Hepatocyte (in vitro differentiated cells): ENCODE results near the gene SLC22A7. TPM values are rescaled to one million over a fixed set of nuclear protein-coding genes. Genes with fewer than 3 reads are reported as not detected.

ENCODE experiments used
- DNase-seq: peaks from one replicate; pipeline ENCODE4 v3.0.0-alpha.2; 2016; ENCODE audit warnings: low spot score
- H2AFZ ChIP-seq: fragments of 200-600 bp; sonication (generic); 2 replicates; pipeline ENCODE4 v1.6.0; 2016; ENCODE audit warnings: antibody characterized with exemption, mild to moderate bottlenecking
- H3K27ac ChIP-seq: fragments of 200-600 bp; sonication (generic); 2 replicates; pipeline ENCODE4 v1.5.1; 2016; ENCODE audit warnings: mild to moderate bottlenecking
- H3K27me3 ChIP-seq: fragments of 200-600 bp; sonication (generic); 2 replicates; pipeline ENCODE4 v1.6.1; 2016
- H3K36me3 ChIP-seq: fragments of 200-600 bp; sonication (generic); replicated peaks from 2 replicates; pipeline ENCODE4 v1.5.1; 2016; ENCODE audit warnings: low read depth; ENCODE audit not compliant: insufficient read depth
- H3K4me1 ChIP-seq: fragments of 200-600 bp; sonication (generic); 2 replicates; pipeline ENCODE4 v1.5.1; 2016; ENCODE audit warnings: mild to moderate bottlenecking, moderate library complexity; ENCODE audit not compliant: insufficient read depth
- H3K4me2 ChIP-seq: fragments of 200-600 bp; sonication (generic); 2 replicates; pipeline ENCODE4 v1.6.0; 2016
- H3K4me3 ChIP-seq: fragments of 200-600 bp; sonication (generic); 2 replicates; pipeline ENCODE4 v1.5.1; 2016; ENCODE audit warnings: mild to moderate bottlenecking
- H3K79me2 ChIP-seq: fragments of 200-600 bp; sonication (generic); 2 replicates; pipeline ENCODE4 v1.6.0; 2017; ENCODE audit warnings: mild to moderate bottlenecking
- H3K9me2 ChIP-seq: fragments of 200-600 bp; sonication (generic); replicated peaks from 2 replicates; pipeline ENCODE4 v1.6.0; 2017; ENCODE audit warnings: mild to moderate bottlenecking; ENCODE audit not compliant: insufficient read depth
- H3K9me3 ChIP-seq: fragments of 200-600 bp; sonication (generic); 2 replicates; pipeline ENCODE4 v1.5.1; 2016; ENCODE audit warnings: low read depth, mild to moderate bottlenecking
- H4K20me1 ChIP-seq: fragments of 200-600 bp; sonication (generic); 2 replicates; pipeline ENCODE4 v1.6.0; 2016; ENCODE audit warnings: mild to moderate bottlenecking; ENCODE audit not compliant: insufficient read depth, poor library complexity, severe bottlenecking
- CTCF ChIP-seq: fragments of 200-600 bp; sonication (generic); IDR thresholded peaks from 2 replicates; pipeline ENCODE4 v1.5.1; 2016; ENCODE audit warnings: antibody characterized with exemption, mild to moderate bottlenecking; ENCODE audit not compliant: poor library complexity
- EZH2 ChIP-seq: fragments of 200-600 bp; sonication (generic); IDR thresholded peaks from 2 replicates; pipeline ENCODE4 v1.6.1; 2016; ENCODE audit warnings: antibody characterized with exemption, mild to moderate bottlenecking, borderline replicate concordance
- EZH2phosphoT487 ChIP-seq: fragments of 200-600 bp; sonication (generic); IDR thresholded peaks from one replicate; pipeline ENCODE4 v1.6.1; 2018; ENCODE audit warnings: antibody characterized with exemption, mild to moderate bottlenecking, low read depth, moderate library complexity; ENCODE audit not compliant: unreplicated experiment, severe bottlenecking
- WGBS: methylation state at CpG from one replicate; pipeline ENCODE4 v1.1.6; 2016; ENCODE audit warnings: low lambda C conversion rate; ENCODE audit errors: missing lambda C conversion rate; 5-methylcytosine and 5-hydroxymethylcytosine counted together
- polyA plus RNA-seq: library from polyadenylated mRNA; unstranded; fragments of >200 nt; fragmentation: Nextera tagmentation; extraction: Ambion mirVana; gene quantifications from 2 replicates; pipeline ENCODE4 v1.2.1, GENCODE V29; 2016
- total RNA-seq: library from RNA; depleted of rRNA; stranded (reverse); fragments of >200 nt; gene quantifications from 2 replicates; pipeline ENCODE4 v1.2.3, GENCODE V29; 2014

The SLC22A7 gene
- total and polyA plus RNA-seq, 2 experiments from 2014 or later: 31.5 to 40.1 TPM

GRCh38 chr6:43291708-43292107 is 6.4 kb upstream of the SLC22A7 start:
- no peaks in the 10 kb centered on the region for H3K9me2 ChIP-seq
- no peak overlapping the region for H3K27ac ChIP-seq
- DNase-seq: no peak
- H3K36me3 ChIP-seq: no peaks in the 10 kb centered on the region
- TF ChIP-seq CTCF (no peak), EZH2 (no peak), EZH2phosphoT487 (no peak)
- H3K9me3 ChIP-seq: no peaks in the 10 kb centered on the region
- H3K4me3 ChIP-seq: no peak overlapping the region
- H2AFZ ChIP-seq: no peak overlapping the region
- WGBS: 91% methylated on average over 2 of the region's 2 CpGs
- no peaks in the 10 kb centered on the region for H4K20me1 ChIP-seq
- no peaks in the 10 kb centered on the region for H3K27me3 ChIP-seq
- H3K4me2 ChIP-seq: no peak overlapping the region
- H3K79me2 ChIP-seq: no peaks in the 10 kb centered on the region
- no peaks in the 10 kb centered on the region for H3K4me1 ChIP-seq

- Histone ChIP-seq H3K27me3 (no peaks in the 10 kb centered on the region), H3K4me3 (no peak overlapping the region), H3K27ac (no peak overlapping the region), H4K20me1 (no peaks in the 10 kb centered on the region), H3K9me2 (no peaks in the 10 kb centered on the region), H3K4me1 (no peaks in the 10 kb centered on the region), H3K36me3 (no peaks in the 10 kb centered on the region), H2AFZ (no peak overlapping the region), H3K4me2 (no peak overlapping the region), H3K79me2 (no peaks in the 10 kb centered on the region), H3K9me3 (no peaks in the 10 kb centered on the region)
- no peak for TF ChIP-seq CTCF
- TF ChIP-seq EZH2phosphoT487: no peak
- TF ChIP-seq EZH2: no peak
- WGBS: 92% methylated on average over 6 of the region's 6 CpGs
- DNase-seq: no peak
Observed at GRCh38 chr6:43292341-43292740, 5.7 kb upstream of the SLC22A7 start.

GRCh38 chr6:43292763-43293318 is 5.2 kb upstream of the SLC22A7 start:
- no peak overlapping the region for H3K4me3 ChIP-seq
- H2AFZ ChIP-seq: no peak overlapping the region
- no peaks in the 10 kb centered on the region for H3K27me3 ChIP-seq
- no peaks in the 10 kb centered on the region for H4K20me1 ChIP-seq
- 81% methylated on average over 5 of the region's 5 CpGs for WGBS
- no peak for DNase-seq
- no peak overlapping the region for H3K27ac ChIP-seq
- H3K36me3 ChIP-seq: no peaks in the 10 kb centered on the region
- no peaks in the 10 kb centered on the region for H3K4me1 ChIP-seq
- no peaks in the 10 kb centered on the region for H3K9me3 ChIP-seq
- H3K9me2 ChIP-seq: no peaks in the 10 kb centered on the region
- no peak overlapping the region for H3K4me2 ChIP-seq
- TF ChIP-seq EZH2phosphoT487 (no peak), CTCF (no peak), EZH2 (no peak)
- no peaks in the 10 kb centered on the region for H3K79me2 ChIP-seq

GRCh38 chr6:43293698-43294097 is 4.4 kb upstream of the SLC22A7 start:
- TF ChIP-seq EZH2 (no peak), EZH2phosphoT487 (no peak)
- Histone ChIP-seq H4K20me1 (no peaks in the 10 kb centered on the region), H3K4me1 (no peaks in the 10 kb centered on the region), H3K4me3 (no peak overlapping the region), H3K36me3 (no peaks in the 10 kb centered on the region), H3K27me3 (no peaks in the 10 kb centered on the region), H3K9me2 (no peaks in the 10 kb centered on the region), H2AFZ (no peak overlapping the region), H3K9me3 (no peaks in the 10 kb centered on the region), H3K4me2 (no peak overlapping the region), H3K79me2 (no peaks in the 10 kb centered on the region), H3K27ac (no peak overlapping the region)
- 100% methylated on average over 2 of the region's 3 CpGs for WGBS
- DNase-seq: no peak
